Vagina (tissue), 2 donors: ENCODE data around the gene TLE4. TPM values are rescaled to one million over a fixed set of nuclear protein-coding genes. Genes with fewer than 3 reads are reported as not detected.

ENCODE experiments used
- DNase-seq, 2 donors: peaks; one replicate each; pipeline ENCODE4 v3.0.0-alpha.2; 2017; ENCODE audit errors: extremely low spot score in 2 of 2
- H3K27ac ChIP-seq: fragments of 200-600 bp; sonication (generic); one replicate; pipeline ENCODE4 v1.5.1; 2019
- H3K27me3 ChIP-seq: fragments of 200-600 bp; sonication (generic); one replicate; pipeline ENCODE4 v1.5.1; 2019
- H3K36me3 ChIP-seq, 2 donors: fragments of 200-600 bp; sonication (generic); one replicate each; pipeline ENCODE4 v1.5.1; 2017 to 2019
- H3K4me1 ChIP-seq: fragments of 200-600 bp; sonication (generic); one replicate; pipeline ENCODE4 v1.5.1; 2019
- H3K4me3 ChIP-seq, 2 donors: fragments of 200-600 bp; sonication (generic); 1 replicate in 1 of 2; 2 replicates in 1 of 2; pipeline ENCODE4 v1.5.1; 2016 to 2019
- H3K9me3 ChIP-seq: fragments of 200-600 bp; sonication (generic); one replicate; pipeline ENCODE4 v1.5.1; 2019
- POLR2A ChIP-seq, 2 donors: fragments of 450-650 bp; IDR thresholded peaks; one replicate each; pipeline ENCODE4 v1.6.1; 2017; ENCODE audit warnings: antibody characterized with exemption in 2 of 2, mild to moderate bottlenecking in 2 of 2, moderate library complexity in 2 of 2
- POLR2AphosphoS5 ChIP-seq, 2 donors: sonication (generic); formaldehyde crosslinking; IDR thresholded peaks; one replicate each; pipeline ENCODE4 v1.9.0; 2017; ENCODE audit warnings: antibody characterized with exemption in 2 of 2, mild to moderate bottlenecking in 2 of 2, low read depth in 1 of 2; ENCODE audit not compliant: insufficient read depth in 1 of 2
- intact Hi-C: fragments of 100-400 bp; cut with DNase I; formaldehyde crosslinking; loops from one replicate; pipeline ENCODE4 v1.15.1; 2023
- total RNA-seq: library from RNA; depleted of rRNA; stranded (reverse); fragments of >200 nt; gene quantifications from one replicate; pipeline ENCODE4 v1.2.3, GENCODE V29; 2016
- TF ChIP-seq, protein P1 (sequence below), 3 experiments: fragments of 450-650 bp in 2 of 3; fragments of 200-600 bp in 1 of 3; sonication (generic) in 1 of 3; IDR thresholded peaks; one replicate each; pipeline ENCODE4 v1.5.1; 2017 to 2019; ENCODE audit warnings: antibody characterized with exemption in 3 of 3, mild to moderate bottlenecking in 2 of 3, moderate library complexity in 2 of 3

TLE4 gene
- total RNA-seq, 1 donor from 2014 or later = 49.8 TPM

DNA sequence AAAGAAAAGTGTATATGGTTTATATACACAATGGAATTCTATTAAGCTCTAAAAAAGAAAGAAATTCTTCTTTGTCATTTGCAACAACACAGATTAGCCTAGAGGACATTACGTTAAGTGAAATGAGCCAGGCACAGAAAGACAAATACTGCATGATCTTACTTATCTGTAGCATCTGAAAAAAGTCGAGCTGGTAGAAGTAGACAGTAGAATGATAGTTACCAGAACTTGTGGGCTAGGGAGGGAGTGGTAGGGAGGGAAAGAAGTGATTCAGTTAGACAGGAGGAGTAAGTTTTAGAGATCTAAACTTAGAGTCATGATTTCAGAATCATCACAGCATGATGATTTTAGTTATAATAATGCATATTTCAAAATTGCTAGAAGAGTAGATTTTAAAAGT is 184.6 kb downstream of the TLE4 start:
- Histone ChIP-seq H3K27ac (no peak overlapping the region), H3K4me1 (no peaks in the 10 kb centered on the region), H3K9me3 (no peaks in the 10 kb centered on the region), H3K36me3 (no peaks in the 10 kb centered on the region), H3K4me3 (no peak overlapping the region), H3K27me3 (no peaks in the 10 kb centered on the region)
- DNase-seq = no peak
- TF ChIP-seq POLR2AphosphoS5 (IDR thresholded peaks at IDR 0.05; ENCODE audit: insufficient read depth in 1 of 2, low read depth in 1 of 2) = no peak
- TF ChIP-seq, protein P1, sequence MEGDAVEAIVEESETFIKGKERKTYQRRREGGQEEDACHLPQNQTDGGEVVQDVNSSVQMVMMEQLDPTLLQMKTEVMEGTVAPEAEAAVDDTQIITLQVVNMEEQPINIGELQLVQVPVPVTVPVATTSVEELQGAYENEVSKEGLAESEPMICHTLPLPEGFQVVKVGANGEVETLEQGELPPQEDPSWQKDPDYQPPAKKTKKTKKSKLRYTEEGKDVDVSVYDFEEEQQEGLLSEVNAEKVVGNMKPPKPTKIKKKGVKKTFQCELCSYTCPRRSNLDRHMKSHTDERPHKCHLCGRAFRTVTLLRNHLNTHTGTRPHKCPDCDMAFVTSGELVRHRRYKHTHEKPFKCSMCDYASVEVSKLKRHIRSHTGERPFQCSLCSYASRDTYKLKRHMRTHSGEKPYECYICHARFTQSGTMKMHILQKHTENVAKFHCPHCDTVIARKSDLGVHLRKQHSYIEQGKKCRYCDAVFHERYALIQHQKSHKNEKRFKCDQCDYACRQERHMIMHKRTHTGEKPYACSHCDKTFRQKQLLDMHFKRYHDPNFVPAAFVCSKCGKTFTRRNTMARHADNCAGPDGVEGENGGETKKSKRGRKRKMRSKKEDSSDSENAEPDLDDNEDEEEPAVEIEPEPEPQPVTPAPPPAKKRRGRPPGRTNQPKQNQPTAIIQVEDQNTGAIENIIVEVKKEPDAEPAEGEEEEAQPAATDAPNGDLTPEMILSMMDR (IDR thresholded peaks at IDR 0.05) = no peak
- no peak for TF ChIP-seq POLR2A (IDR thresholded peaks at IDR 0.05)
- intact Hi-C loops = no loop called here

DNA sequence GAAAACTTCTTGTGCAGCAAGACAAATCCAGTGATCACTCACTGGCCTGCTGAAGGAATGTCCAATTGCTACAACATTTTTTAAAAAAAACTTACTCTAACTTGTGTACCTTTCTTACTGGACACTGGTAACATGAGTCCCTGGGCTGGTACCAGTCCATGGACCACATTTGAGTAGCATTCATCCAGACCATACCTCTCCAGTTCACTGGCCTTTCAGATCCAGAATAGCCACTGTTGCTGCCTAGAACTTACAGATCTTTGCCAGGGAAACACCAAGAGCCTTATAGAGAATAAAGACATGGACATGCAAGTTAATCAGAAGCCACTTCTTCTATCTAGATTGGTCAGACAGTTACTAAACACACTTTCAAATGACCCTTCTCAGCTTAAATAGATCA is 185.3 kb downstream of the TLE4 start:
- Histone ChIP-seq H3K4me1 (no peaks in the 10 kb centered on the region), H3K36me3 (no peaks in the 10 kb centered on the region), H3K27me3 (no peaks in the 10 kb centered on the region), H3K4me3 (no peak overlapping the region), H3K27ac (no peak overlapping the region), H3K9me3 (no peaks in the 10 kb centered on the region)
- DNase-seq = no peak
- intact Hi-C loops = no loop called here
- TF ChIP-seq, protein P1 (IDR thresholded peaks at IDR 0.05) = no peak
- no peak for TF ChIP-seq POLR2AphosphoS5 (IDR thresholded peaks at IDR 0.05; ENCODE audit: insufficient read depth in 1 of 2, low read depth in 1 of 2)
- TF ChIP-seq POLR2A (IDR thresholded peaks at IDR 0.05) = no peak

DNA sequence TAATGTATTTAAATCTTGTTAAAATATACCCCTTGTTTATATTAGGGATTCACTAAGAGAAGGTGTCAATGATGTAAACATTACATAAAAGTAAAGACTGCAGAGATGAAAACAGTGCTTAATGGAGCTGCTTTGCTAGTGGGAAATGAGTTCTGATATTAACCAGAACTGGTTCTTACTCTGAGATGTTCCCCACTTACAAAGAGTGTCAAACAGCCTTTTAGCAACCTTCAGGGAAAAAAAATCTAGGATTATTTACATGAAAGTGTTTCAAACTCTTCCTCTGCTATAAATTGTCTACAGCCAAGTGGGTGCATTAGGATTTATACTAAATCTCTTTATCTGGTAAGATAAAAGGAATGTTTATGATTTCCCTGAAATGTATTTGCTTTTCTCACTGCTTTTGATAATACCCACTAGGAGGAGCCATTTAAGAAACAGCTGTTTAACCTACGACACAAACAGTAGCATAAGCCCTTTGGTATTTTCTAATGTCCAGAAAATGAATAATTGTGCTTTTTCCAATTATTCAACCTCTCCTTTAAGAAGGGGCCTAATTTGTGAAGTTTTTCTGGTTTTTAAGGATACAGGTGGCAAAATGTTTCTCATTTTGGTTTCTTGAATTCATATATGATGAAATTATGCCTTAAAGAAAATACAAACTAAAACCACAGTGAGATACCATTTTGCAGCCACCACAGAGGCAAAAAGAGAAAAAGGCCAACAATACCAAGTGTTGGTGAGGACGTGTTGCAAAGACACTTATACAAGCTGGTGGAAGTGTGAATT is 186.3 kb downstream of the TLE4 start:
- no peak for TF ChIP-seq POLR2AphosphoS5 (IDR thresholded peaks at IDR 0.05; ENCODE audit: insufficient read depth in 1 of 2, low read depth in 1 of 2)
- TF ChIP-seq, protein P1 (IDR thresholded peaks at IDR 0.05) = no peak
- no peak for TF ChIP-seq POLR2A (IDR thresholded peaks at IDR 0.05)
- intact Hi-C loops = no loop called here
- Histone ChIP-seq H3K4me1 (no peaks in the 10 kb centered on the region), H3K4me3 (no peak overlapping the region), H3K27ac (no peak overlapping the region), H3K27me3 (no peaks in the 10 kb centered on the region), H3K9me3 (no peaks in the 10 kb centered on the region), H3K36me3 (no peaks in the 10 kb centered on the region)
- DNase-seq = no peak

DNA sequence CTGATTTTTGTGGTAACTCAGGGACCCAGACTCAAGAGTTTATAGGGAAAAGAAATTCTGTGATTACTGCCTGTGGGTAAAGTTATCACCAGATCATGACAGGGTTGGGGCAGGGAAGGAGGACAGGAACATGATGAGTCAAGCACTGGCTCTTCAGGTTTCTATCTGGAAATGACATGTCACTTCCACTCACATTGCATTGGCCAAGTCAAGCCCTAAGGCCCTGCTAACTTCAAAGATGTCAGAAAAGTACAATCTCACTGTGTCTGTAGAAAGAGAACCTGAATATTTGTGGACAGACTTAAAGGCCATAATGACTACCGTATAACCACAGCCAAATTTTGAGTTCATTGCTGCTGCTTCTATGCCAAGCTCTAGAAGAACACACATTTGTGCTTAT is 187.7 kb downstream of the TLE4 start:
- Histone ChIP-seq H3K36me3 (no peaks in the 10 kb centered on the region), H3K4me3 (no peak overlapping the region), H3K27me3 (no peaks in the 10 kb centered on the region), H3K4me1 (no peaks in the 10 kb centered on the region), H3K9me3 (no peaks in the 10 kb centered on the region), H3K27ac (no peak overlapping the region)
- intact Hi-C loops = no loop called here
- TF ChIP-seq, protein P1 (IDR thresholded peaks at IDR 0.05) = no peak
- TF ChIP-seq POLR2AphosphoS5 (IDR thresholded peaks at IDR 0.05; ENCODE audit: insufficient read depth in 1 of 2, low read depth in 1 of 2) (no peak), POLR2A (IDR thresholded peaks at IDR 0.05) (no peak)
- no peak for DNase-seq

DNA sequence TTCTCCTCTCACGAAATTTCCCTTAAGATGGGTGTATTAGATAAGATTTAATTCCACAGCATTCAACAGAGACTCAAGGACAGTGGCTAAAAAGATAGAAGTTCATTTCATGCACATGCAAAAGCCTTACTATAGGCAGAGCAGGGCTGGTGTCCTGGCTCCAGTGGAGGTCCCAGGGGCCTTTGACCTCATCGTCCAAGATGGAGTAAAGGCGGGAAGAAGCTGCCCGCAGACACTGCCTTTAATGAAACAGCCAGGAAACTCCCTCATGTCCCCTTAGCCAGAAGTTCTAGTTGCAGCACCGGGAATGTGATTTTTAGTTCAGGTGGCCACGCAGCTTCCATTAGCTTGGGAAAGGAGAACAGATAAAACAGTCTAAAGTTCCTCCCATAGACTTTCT is 190.3 kb downstream of the TLE4 start:
- no peaks in the 10 kb centered on the region for H3K9me3 ChIP-seq
- TF ChIP-seq POLR2A (IDR thresholded peaks at IDR 0.05) = no peak
- TF ChIP-seq POLR2AphosphoS5 (IDR thresholded peaks at IDR 0.05; ENCODE audit: insufficient read depth in 1 of 2, low read depth in 1 of 2) = no peak
- TF ChIP-seq, protein P1 (IDR thresholded peaks at IDR 0.05) = no peak
- H3K4me3 ChIP-seq = no peak overlapping the region
- no peaks in the 10 kb centered on the region for H3K27me3 ChIP-seq
- DNase-seq = no peak
- intact Hi-C loops = no loop called here
- no peaks in the 10 kb centered on the region for H3K4me1 ChIP-seq
- H3K27ac ChIP-seq = no peak overlapping the region
- no peaks in the 10 kb centered on the region for H3K36me3 ChIP-seq
